OCI-LY7 (cell line): ENCODE results near the gene EML3. TPM values are rescaled to one million over a fixed set of nuclear protein-coding genes. Genes with fewer than 3 reads are reported as not detected.

Experiments
- BruUV-seq: library from RNA; stranded (reverse); fragments of 400-500 nt; replicated peaks from 2 replicates; lab custom pipeline; 2021; lab: Mats Ljungman, UMichigan
- CTCF ChIA-PET: fragments of 300-600 bp; sonication (Branson Sonifier 250); formaldehyde crosslinking; loops from one replicate; lab custom pipeline; 2022; ENCODE audit warnings: antibody characterized with exemption; ENCODE audit not compliant: unreplicated experiment; lab: Charles Lee
- POLR2A ChIA-PET: fragments of 300-600 bp; sonication (Branson Sonifier 250); formaldehyde crosslinking; loops from one replicate; lab custom pipeline; 2022; ENCODE audit warnings: antibody characterized with exemption; lab: Charles Lee
- DNase-seq: peaks from one replicate; pipeline ENCODE4 v3.0.0-alpha.2; 2015; ENCODE audit warnings: low spot score
- H2AFZ ChIP-seq: fragments of 200-600 bp; sonication (generic), shearing (Covaris generic); 2 replicates; pipeline ENCODE4 v1.6.1; 2014; ENCODE audit warnings: mild to moderate bottlenecking, antibody characterized with exemption, low read length, moderate library complexity
- H3K27ac ChIP-seq: fragments of 200-600 bp; sonication (generic); 2 replicates; pipeline ENCODE4 v1.5.1; 2014; ENCODE audit warnings: mixed run types, low read depth, mild to moderate bottlenecking, moderate library complexity, low read length, inconsistent platforms; ENCODE audit not compliant: poor library complexity, severe bottlenecking
- H3K36me3 ChIP-seq: fragments of 200-600 bp; sonication (generic); 2 replicates; pipeline ENCODE4 v1.6.1; 2014; ENCODE audit warnings: mild to moderate bottlenecking, antibody characterized with exemption, low read length, moderate library complexity, mixed read lengths; ENCODE audit not compliant: insufficient read depth
- H3K4me1 ChIP-seq: fragments of 200-600 bp; sonication (generic); 2 replicates; pipeline ENCODE4 v1.5.1; 2014; ENCODE audit warnings: mild to moderate bottlenecking, low read length; ENCODE audit not compliant: insufficient read depth, poor library complexity, severe bottlenecking
- H3K4me2 ChIP-seq: fragments of 200-600 bp; sonication (generic); 2 replicates; pipeline ENCODE4 v1.6.1; 2014; ENCODE audit warnings: mild to moderate bottlenecking, low read length
- H3K4me3 ChIP-seq: fragments of 200-600 bp; sonication (generic); 2 replicates; pipeline ENCODE4 v1.5.1; 2014; ENCODE audit warnings: mild to moderate bottlenecking, low read depth, low read length; ENCODE audit not compliant: poor library complexity, severe bottlenecking
- H3K79me2 ChIP-seq: fragments of 200-600 bp; sonication (generic); 2 replicates; pipeline ENCODE4 v1.6.1; 2016; ENCODE audit warnings: low read depth, mild to moderate bottlenecking, low read length, moderate library complexity, mixed read lengths; ENCODE audit not compliant: insufficient read depth
- H3K9me2 ChIP-seq: fragments of 200-600 bp; sonication (generic); 2 replicates; pipeline ENCODE4 v1.6.1; 2016; ENCODE audit warnings: mild to moderate bottlenecking, low read length, mixed read lengths; ENCODE audit not compliant: insufficient read depth
- H3K9me3 ChIP-seq: fragments of 200-600 bp; sonication (generic); 2 replicates; pipeline ENCODE4 v1.6.1; 2014; ENCODE audit warnings: mild to moderate bottlenecking, mixed run types, low read length, mixed read lengths
- H4K20me1 ChIP-seq: fragments of 200-600 bp; sonication (generic); 2 replicates; pipeline ENCODE4 v1.6.1; 2014; ENCODE audit warnings: mild to moderate bottlenecking, antibody characterized with exemption, low read length, moderate library complexity, mixed read lengths; ENCODE audit not compliant: insufficient read depth
- EZH2phosphoT487 ChIP-seq: fragments of 200-600 bp; sonication (generic); IDR thresholded peaks from 2 replicates; pipeline ENCODE4 v1.6.1; 2018; ENCODE audit warnings: low read depth, borderline replicate concordance, mild to moderate bottlenecking, mixed run types, antibody characterized with exemption, low read length, moderate library complexity, mixed read lengths
- intact Hi-C: fragments of 100-400 bp; cut with micrococcal nuclease; formaldehyde crosslinking; loops from one replicate; pipeline ENCODE4 v1.10.0; 2022; ENCODE audit not compliant: unreplicated experiment
- total RNA-seq, 2 experiments: library from RNA; depleted of rRNA in 1 of 2; stranded (reverse); fragments of >200 nt in 1 of 2; shearing (Covaris generic) in 1 of 2; gene quantifications; 2 replicates each; pipeline ENCODE4 v1.2.3, GENCODE V29; 2014 to 2022
- TF ChIP-seq, protein P1 (sequence below): fragments of 200-600 bp; sonication (generic); conservative IDR thresholded peaks from 2 replicates; pipeline ENCODE4 v1.5.1; 2014; ENCODE audit warnings: mild to moderate bottlenecking, antibody characterized with exemption, low read length, moderate library complexity, mixed read lengths

Gene EML3
- total RNA-seq, 2 experiments from 2014 or later = 52.8 to 81.6 TPM

DNA sequence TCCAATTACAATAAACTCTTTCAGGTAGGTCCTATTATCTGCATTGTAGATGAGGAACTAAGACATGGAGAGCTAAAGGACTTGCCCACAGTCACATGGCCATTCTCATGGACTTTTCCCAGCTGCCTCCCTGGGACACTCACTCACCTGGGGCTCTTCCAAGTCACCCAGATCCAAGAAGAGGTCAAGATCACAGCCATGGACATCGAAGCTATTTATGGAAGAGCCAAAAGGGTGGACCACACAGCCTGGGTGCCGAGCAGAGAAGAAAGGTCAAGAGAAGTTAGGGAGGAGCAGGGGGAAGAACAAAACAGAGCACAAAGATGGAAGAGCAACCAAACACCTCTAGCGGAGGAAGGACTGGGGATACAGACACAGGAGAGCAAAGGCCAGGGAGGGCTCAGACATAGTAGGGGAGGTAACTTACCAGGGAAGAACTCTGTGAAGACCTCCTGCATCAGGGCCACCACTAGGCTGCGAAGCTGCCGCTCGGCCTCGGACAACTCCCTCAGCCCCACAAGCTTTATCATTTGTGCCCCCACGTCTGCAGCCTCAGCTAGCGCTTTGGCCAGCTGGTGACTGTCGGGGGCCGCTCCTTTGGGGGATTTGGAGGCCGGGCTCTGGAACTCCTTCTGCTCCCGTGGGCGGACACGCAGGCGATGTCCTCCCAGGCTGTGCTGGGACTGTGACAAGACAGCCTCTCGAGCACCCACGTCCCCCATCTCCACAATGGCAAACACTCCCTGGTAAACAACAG is 31.4 kb downstream of the EML3 start:
- intact Hi-C loops = no loop called here
- peaks cover 95% of the 10 kb centered on the region for H3K36me3 ChIP-seq
- CTCF ChIA-PET = no interaction called here
- H3K4me3 ChIP-seq = no peak overlapping the region
- no peak overlapping the region for H3K4me2 ChIP-seq
- no peak for DNase-seq
- H4K20me1 ChIP-seq = no peaks in the 10 kb centered on the region
- H3K79me2 ChIP-seq = no peaks in the 10 kb centered on the region; the same call in 1 of the 2 replicates
- POLR2A ChIA-PET = interaction anchor here (1.4 kb wide), 1 partner anchor 10 kb away, joined by 4 read pairs; the partner anchor contains the start of gene TUT1
- TF ChIP-seq, protein P1, sequence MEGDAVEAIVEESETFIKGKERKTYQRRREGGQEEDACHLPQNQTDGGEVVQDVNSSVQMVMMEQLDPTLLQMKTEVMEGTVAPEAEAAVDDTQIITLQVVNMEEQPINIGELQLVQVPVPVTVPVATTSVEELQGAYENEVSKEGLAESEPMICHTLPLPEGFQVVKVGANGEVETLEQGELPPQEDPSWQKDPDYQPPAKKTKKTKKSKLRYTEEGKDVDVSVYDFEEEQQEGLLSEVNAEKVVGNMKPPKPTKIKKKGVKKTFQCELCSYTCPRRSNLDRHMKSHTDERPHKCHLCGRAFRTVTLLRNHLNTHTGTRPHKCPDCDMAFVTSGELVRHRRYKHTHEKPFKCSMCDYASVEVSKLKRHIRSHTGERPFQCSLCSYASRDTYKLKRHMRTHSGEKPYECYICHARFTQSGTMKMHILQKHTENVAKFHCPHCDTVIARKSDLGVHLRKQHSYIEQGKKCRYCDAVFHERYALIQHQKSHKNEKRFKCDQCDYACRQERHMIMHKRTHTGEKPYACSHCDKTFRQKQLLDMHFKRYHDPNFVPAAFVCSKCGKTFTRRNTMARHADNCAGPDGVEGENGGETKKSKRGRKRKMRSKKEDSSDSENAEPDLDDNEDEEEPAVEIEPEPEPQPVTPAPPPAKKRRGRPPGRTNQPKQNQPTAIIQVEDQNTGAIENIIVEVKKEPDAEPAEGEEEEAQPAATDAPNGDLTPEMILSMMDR = no peak
- no peak for TF ChIP-seq EZH2phosphoT487
- no TSS peak for BruUV-seq
- no peak overlapping the region for H3K27ac ChIP-seq
- no peaks in the 10 kb centered on the region for H3K9me2 ChIP-seq
- no peaks in the 10 kb centered on the region for H3K4me1 ChIP-seq
- H3K9me3 ChIP-seq = no peaks in the 10 kb centered on the region
- no peak overlapping the region for H2AFZ ChIP-seq

DNA sequence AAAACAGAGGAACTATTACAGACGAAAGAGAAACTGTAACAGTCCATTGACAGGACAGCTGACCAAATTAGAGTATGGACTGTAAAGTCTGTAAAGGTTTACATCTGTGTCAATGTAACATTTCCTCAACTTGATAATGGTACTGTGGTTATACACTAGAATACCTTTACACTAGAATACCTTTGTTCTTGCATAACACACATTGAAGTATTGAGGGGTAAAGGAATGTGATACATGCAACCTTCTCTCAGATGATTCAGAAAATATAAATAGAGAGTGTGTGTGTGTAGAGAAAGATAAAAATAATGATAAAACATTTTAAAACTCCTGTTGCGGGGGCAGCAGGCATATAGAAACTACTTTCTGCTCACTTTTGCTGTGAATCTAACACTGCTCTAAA is 33.3 kb downstream of the EML3 start:
- Histone ChIP-seq H3K36me3 (peaks cover 95% of the 10 kb centered on the region), H3K9me2 (no peaks in the 10 kb centered on the region), H2AFZ (no peak overlapping the region), H3K27ac (no peak overlapping the region), H3K9me3 (no peaks in the 10 kb centered on the region), H3K79me2 (peaks cover 6% of the 10 kb centered on the region; the same call in 1 of the 2 replicates), H3K4me1 (peaks cover 13% of the 10 kb centered on the region), H3K4me2 (no peak overlapping the region), H3K4me3 (no peak overlapping the region), H4K20me1 (no peaks in the 10 kb centered on the region)
- intact Hi-C loops = no loop called here
- ChIA-PET POLR2A (interaction anchor here (1.8 kb wide), 1 partner anchor 12 kb away, joined by 5 read pairs; the partner anchor contains the start of gene TUT1), CTCF (no interaction called here)
- TF ChIP-seq EZH2phosphoT487 = no peak
- TF ChIP-seq, protein P1 = no peak
- no TSS peak for BruUV-seq
- DNase-seq = no peak

DNA sequence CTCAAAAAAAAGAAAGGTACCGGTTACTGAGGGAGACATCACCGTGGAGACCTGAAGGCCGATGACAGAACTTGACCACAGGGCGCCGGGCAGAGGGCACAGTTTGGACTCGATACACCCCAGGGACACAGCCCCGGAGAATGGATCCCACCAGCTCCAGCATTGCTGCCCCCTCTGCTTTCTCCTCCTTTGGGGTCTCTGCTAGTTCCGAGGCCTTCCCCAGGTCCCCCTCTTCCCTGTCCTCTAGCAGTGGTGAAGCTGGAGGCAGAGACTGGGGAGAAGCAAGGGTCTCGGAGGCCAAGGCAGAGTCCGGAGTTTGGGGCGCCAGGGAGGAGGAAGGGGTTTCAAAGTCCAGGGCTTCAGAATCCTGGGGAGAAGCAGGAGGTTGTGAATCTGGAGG is 34.0 kb downstream of the EML3 start:
- DNase-seq = no peak
- no peak overlapping the region for H3K4me3 ChIP-seq
- no peaks in the 10 kb centered on the region for H4K20me1 ChIP-seq
- BruUV-seq = no TSS peak
- intact Hi-C loops = no loop called here
- no peak overlapping the region for H3K27ac ChIP-seq
- CTCF ChIA-PET = no interaction called here
- POLR2A ChIA-PET = interaction anchor here (1.8 kb wide), 1 partner anchor 13 kb away, joined by 5 read pairs; the partner anchor contains the start of gene TUT1
- H3K9me2 ChIP-seq = no peaks in the 10 kb centered on the region
- no peak overlapping the region for H2AFZ ChIP-seq
- peaks cover 13% of the 10 kb centered on the region for H3K4me1 ChIP-seq
- TF ChIP-seq, protein P1 = no peak
- TF ChIP-seq EZH2phosphoT487 = no peak
- no peaks in the 10 kb centered on the region for H3K9me3 ChIP-seq
- H3K36me3 ChIP-seq = peaks cover 88% of the 10 kb centered on the region
- H3K4me2 ChIP-seq = no peak overlapping the region
- H3K79me2 ChIP-seq = peaks cover 9% of the 10 kb centered on the region
